Ovary (tissue), 9 donors: ENCODE measurements around the gene DNAH6. TPM values are rescaled to one million over a fixed set of nuclear protein-coding genes. Genes with fewer than 3 reads are reported as not detected.

Source experiments
- DNase-seq, 5 donors: peaks; one replicate each; pipeline ENCODE4 v3.0.0-alpha.2; 2019 to 2020
- H3K27ac ChIP-seq, 2 donors: fragments of 200-600 bp; one replicate each; pipeline versions ENCODE4 v1.5.1 to v1.8.0; 2019 to 2022
- H3K27me3 ChIP-seq: fragments of 200-600 bp; one replicate; pipeline ENCODE4 v1.8.0; 2022
- H3K36me3 ChIP-seq: fragments of 200-600 bp; sonication (generic); one replicate; pipeline ENCODE4 v1.5.1; 2019
- H3K4me1 ChIP-seq: one replicate; pipeline ENCODE4 v1.8.1; 2013; ENCODE audit warnings: mild to moderate bottlenecking, moderate library complexity; ENCODE audit not compliant: insufficient read depth
- H3K4me3 ChIP-seq: fragments of 200-600 bp; sonication (generic); one replicate; pipeline ENCODE4 v1.5.1; 2017
- H3K9me3 ChIP-seq, 2 donors: fragments of 200-600 bp in 1 of 2; sonication (generic) in 1 of 2; one replicate each; pipeline versions ENCODE4 v1.5.1 to v1.8.1; 2013 to 2019; ENCODE audit warnings: mild to moderate bottlenecking in 1 of 2, moderate library complexity in 1 of 2
- CTCF ChIP-seq, 3 donors: fragments of 450-650 bp in 2 of 3; fragments of 200-600 bp in 1 of 3; IDR thresholded peaks; one replicate each; pipeline versions ENCODE4 v1.5.1 to v1.8.0; 2016 to 2022; ENCODE audit warnings: antibody characterized with exemption in 3 of 3, mild to moderate bottlenecking in 1 of 3
- EP300 ChIP-seq: sonication (generic); formaldehyde crosslinking; IDR thresholded peaks from one replicate; pipeline ENCODE4 v1.6.1; 2017; ENCODE audit warnings: antibody characterized with exemption
- POLR2A ChIP-seq: fragments of 450-650 bp; IDR thresholded peaks from one replicate; pipeline ENCODE4 v1.6.1; 2017; ENCODE audit warnings: antibody characterized with exemption, mild to moderate bottlenecking, moderate library complexity
- WGBS, 3 donors: extraction: QIAGEN DNeasy Blood & Tissue Kit in 1 of 3; methylation state at CpG; one replicate each; pipeline versions ENCODE4 v1.1.5 to v1.1.7; 2013 to 2017; 5-methylcytosine and 5-hydroxymethylcytosine counted together
- intact Hi-C, 4 donors: fragments of 100-400 bp; cut with DNase I; formaldehyde crosslinking; loops; one replicate each; pipeline versions ENCODE4 v1.11.0 to v1.15.1; 2022 to 2023
- polyA plus RNA-seq, 2 donors: library from polyadenylated mRNA; stranded (reverse); fragments of 200-250 nt in 1 of 2; fragments of 350-450 nt in 1 of 2; fragmentation: Illumina TruSeq in 1 of 2; extraction: RNeasy Lipid Tissue Mini Kit (QIAGEN cat#74804) in 1 of 2; gene quantifications; one replicate each; pipeline ENCODE4 v1.2.3, GENCODE V29; 2013 to 2014
- total RNA-seq, 7 donors: library from RNA; depleted of rRNA in 2 of 7; stranded (reverse); fragments of >200 nt in 2 of 7; fragmentation: NEBNext Ultra II Directional in 3 of 7; extraction: Animal tissue kit (Norgen Biotek cat#: 25700) in 3 of 7; gene quantifications; one replicate each; pipeline versions ENCODE4 v1.1.0 to v1.2.4, GENCODE V29; 2016 to 2023
- donor health status: DM: no; HTN: no; CAD: no; lungs with moderate emphysema.
- donor health status: DM: no; HTN: no; CAD: no.
- donor health status: Bipolar disorder and iron deficiency.
- donor health status: DM: yes; HTN: yes; CAD: no.
- donor health status: DM: no; HTN: no; CAD: no.
- donor health status: DM: yes; HTN: yes; CAD: no.

DNAH6 gene
- total and polyA plus RNA-seq, 9 donors: 0.42 to 14.0 (median 2.4) TPM

- intact Hi-C loops: no loop called here
- Histone ChIP-seq H3K9me3 (no peaks in the 10 kb centered on the region), H3K36me3 (no peaks in the 10 kb centered on the region), H3K4me3 (no peak overlapping the region), H3K27me3 (no peaks in the 10 kb centered on the region), H3K4me1 (peaks cover 3% of the 10 kb centered on the region), H3K27ac (no peak overlapping the region)
- DNase-seq: no peak
- TF ChIP-seq EP300: no peak
- no peak for TF ChIP-seq CTCF (IDR thresholded peaks at IDR 0.05)
- TF ChIP-seq POLR2A: no peak
- WGBS, 3 donors: 84 to 91% (median 87%) methylated on average over 4 of the region's 4 CpGs
These were observed 103.6 kb downstream of the DNAH6 start for GRCh38 chr2:84619794-84620371.

DNA sequence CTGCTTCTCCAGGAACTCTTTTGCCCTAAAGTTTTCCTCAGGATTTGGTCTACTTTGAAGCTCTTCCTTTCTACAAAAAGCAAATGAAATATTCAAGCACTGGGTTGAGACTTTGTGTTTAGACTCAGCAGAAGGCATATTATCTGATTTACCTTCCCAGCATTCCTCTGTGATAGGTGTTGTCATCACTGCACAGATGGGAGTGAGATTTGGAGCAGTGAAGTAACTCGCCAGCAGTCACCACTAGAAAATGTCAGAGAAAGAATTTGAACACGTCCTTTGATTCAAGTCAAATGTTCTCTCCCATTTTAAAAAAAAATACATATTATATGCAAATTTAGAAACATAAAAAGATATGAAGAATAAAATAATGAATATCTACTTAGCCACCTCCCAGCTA is 112.2 kb downstream of the DNAH6 start:
- DNase-seq: no peak
- no peaks in the 10 kb centered on the region for H3K27me3 ChIP-seq
- no peak overlapping the region for H3K27ac ChIP-seq
- 85 to 96% (median 94%) methylated on average over 2 of the region's 2 CpGs for WGBS, 3 donors
- TF ChIP-seq EP300 (no peak), POLR2A (no peak), CTCF (IDR thresholded peaks at IDR 0.05) (no peak)
- H3K9me3 ChIP-seq: no peaks in the 10 kb centered on the region
- H3K36me3 ChIP-seq: no peaks in the 10 kb centered on the region
- H3K4me3 ChIP-seq: no peak overlapping the region
- H3K4me1 ChIP-seq: peaks cover 1% of the 10 kb centered on the region
- intact Hi-C loops: no loop called here

DNA sequence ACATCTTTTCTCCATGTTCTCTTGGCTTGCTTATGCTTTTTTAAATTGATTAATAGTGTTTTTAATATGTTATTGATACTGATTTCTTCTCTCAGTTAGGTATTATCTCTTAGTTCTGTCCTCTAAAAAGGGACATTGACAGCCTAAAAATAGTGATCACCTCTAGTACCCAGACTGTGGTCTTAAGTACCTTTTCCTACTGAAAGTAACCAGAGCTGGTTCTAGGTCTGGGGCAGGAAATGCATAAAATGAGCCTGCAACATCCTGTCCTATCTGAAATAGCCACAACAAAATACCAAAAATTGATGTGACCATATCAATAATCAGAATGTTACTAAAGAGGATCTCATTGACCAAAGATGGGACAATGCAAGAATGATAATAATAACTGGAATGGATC is 113.3 kb downstream of the DNAH6 start:
- no peaks in the 10 kb centered on the region for H3K27me3 ChIP-seq
- no peak overlapping the region for H3K4me3 ChIP-seq
- no peaks in the 10 kb centered on the region for H3K9me3 ChIP-seq
- peaks cover 1% of the 10 kb centered on the region for H3K4me1 ChIP-seq
- no peaks in the 10 kb centered on the region for H3K36me3 ChIP-seq
- H3K27ac ChIP-seq: no peak overlapping the region
- intact Hi-C loops: no loop called here
- DNase-seq: no peak
- TF ChIP-seq CTCF (IDR thresholded peaks at IDR 0.05): no peak
- no peak for TF ChIP-seq EP300
- no peak for TF ChIP-seq POLR2A

- peak; percentile 38 to 43 (median 39) for TF ChIP-seq CTCF (IDR thresholded peaks at IDR 0.05)
- TF ChIP-seq POLR2A: no peak
- no peak for DNase-seq
- no peak overlapping the region for H3K27ac ChIP-seq
- no peak overlapping the region for H3K4me3 ChIP-seq
- intact Hi-C loops: loop anchor here in 3 of 4 donors (2.0 to 10.0 kb wide), 3 partner anchors 134 to 136 kb away; no protein-coding TSS in a partner anchor
- H3K9me3 ChIP-seq: no peaks in the 10 kb centered on the region
- 4 to 19% (median 8%) methylated on average over 6 of the region's 6 CpGs for WGBS, 3 donors
- H3K36me3 ChIP-seq: no peaks in the 10 kb centered on the region
- peaks cover 1% of the 10 kb centered on the region for H3K4me1 ChIP-seq
- H3K27me3 ChIP-seq: no peaks in the 10 kb centered on the region
These were observed 114.7 kb downstream of the DNAH6 start for GRCh38 chr2:84631047-84631446.
